KBM-7 (cell line): ENCODE data around the gene GRIN2A.
A peak's percentile ranks its signal among the peaks of the same experiment; 100 is the strongest.

Experiments used
- DNase-seq: peaks from one replicate; pipeline ENCODE4 v3.0.0-alpha.2; 2015
- in situ Hi-C: fragments of 300-500 bp; cut with MboI; formaldehyde crosslinking; loops from 2 replicates; pipeline ENCODE4 v1.14.3; 2020; ENCODE audit warnings: low sequenced_read_pairs, low pct_unique_long_range_greater_than_20kb, mixed read lengths

The GRIN2A gene

DNA sequence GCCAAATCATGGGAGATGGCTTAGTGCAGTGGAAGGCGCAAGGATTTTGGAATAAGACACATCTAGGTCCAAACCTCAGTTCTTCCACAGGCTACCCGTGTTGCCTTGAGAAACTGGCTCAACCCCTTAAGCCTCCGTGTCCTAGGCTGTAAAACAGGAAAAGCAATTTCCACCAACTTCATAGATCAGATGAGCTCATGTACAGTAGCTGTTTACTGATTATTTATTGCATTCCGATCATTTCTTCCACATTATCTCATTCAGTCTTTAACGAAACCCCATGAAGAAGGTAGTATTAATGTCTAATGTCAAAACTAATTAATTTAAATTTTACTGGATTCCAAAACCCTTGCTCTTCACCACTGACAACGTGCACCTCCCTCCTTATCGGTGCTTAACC lies 231.6 kb downstream of the GRIN2A start:
- DNase-seq: no peak
- in situ Hi-C loops: no loop called here

DNA sequence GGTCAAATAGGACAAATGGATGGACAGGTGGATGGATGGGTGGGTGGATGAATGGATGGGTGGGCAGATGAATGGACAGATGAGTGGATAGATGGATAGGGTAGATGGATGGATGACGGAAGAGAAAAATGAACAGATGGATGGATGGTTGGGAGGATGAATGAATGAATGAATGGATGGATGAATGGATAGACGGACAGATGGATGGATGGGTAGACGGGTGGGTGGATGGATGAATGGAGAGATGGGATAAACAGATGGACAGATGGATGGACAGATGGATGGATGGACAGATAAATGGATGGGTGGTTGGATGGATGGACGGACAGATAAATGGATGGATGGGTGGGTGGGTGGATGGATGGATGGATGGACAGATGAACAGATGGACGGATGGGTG lies 232.8 kb downstream of the GRIN2A start:
- in situ Hi-C loops: no loop called here
- no peak for DNase-seq

DNA sequence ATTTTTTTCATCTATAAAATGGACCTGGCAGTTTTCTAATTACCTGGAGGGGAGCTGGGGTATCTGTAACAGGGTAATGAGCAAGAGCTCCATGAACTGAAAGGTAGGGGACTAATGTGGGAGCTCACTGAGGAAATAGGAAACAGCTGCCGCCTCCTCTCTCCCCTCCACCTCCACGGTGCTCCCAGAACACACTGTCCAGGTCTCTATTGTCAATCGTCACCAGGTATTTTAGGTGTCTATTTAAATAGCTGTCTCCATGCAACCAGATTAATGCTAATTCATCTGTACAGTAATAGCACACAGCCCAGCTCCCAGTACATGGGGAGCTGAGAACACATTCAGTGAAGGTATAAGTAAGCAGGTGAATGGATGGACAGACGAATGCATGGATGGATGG lies 233.3 kb downstream of the GRIN2A start:
- in situ Hi-C loops: no loop called here

DNA sequence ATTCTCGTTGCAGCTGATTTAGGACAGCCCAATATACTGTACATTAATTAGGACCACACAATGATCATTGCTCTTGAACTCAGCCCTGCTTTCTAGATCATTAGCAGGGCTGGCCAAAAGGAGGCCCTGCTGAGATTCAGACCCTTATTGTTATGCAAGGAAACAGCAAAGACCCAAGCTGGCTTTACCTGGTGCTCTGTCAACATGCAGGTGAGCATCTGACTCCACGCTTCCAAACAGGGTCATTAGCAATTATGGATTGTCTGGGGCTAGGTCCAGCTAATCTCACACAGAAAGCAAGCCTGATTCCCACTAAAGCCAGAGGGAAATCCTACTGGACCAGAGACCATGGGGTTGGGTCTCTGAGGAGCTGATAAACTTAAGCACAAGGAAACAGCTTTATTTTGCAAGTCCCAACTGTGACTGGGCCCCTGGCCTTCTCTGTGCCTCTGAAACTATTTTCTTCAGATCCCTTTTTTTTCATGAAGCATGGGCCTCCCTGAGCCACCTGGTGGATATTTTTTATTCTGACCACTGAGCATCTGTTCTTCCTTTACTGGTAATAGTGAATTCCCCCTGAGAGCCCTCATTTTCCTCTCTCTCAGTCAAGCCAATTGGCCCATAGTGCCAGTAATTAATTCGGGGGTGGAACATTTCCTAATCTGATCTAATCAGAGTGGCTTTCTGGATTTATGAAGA lies 236.1 kb downstream of the GRIN2A start:
- no peak for DNase-seq
- in situ Hi-C loops: no loop called here

More for the DNA sequence above, 233.3 kb downstream of the GRIN2A start:
- no peak for DNase-seq

DNA sequence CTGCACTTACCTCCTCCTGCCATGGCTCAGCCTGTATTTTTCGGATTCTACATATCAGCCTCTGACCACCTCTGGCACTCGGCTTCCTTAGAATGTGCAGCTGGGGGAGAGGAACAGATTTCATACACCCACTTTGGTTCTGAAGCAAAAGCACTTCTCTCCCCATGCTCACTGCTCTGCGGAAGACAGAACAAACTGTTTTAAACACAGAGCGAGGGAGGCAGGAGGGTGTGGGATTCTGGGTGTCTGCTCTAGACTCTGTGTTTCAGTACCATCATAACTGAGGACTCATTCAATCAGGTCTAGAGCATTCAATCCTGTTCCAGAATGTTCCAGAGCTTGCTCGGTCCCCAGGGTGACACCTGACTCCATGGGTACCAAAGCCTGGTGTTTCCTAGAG lies 239.1 kb downstream of the GRIN2A start:
- in situ Hi-C loops: no loop called here
- DNase-seq: no peak

DNA sequence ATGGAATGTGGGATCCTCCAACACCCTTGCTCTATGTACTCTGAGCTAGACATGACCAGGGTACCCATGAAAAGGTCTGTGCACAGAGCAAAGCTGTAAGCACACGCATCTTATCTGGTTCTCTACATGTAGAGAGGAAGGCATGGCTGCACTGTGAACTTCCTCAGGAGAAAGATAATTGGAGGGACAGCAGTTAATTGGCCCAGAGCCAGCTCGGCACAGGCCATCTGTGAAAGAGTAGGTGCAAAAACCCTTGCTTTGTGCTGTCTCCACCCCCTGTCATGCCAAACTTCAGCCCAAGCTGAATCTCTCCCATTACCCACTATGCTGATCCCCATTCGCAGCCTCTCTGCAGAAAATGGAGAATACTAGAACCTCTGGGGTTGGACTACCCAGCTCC lies 241.0 kb downstream of the GRIN2A start:
- no peak for DNase-seq
- in situ Hi-C loops: no loop called here

DNA sequence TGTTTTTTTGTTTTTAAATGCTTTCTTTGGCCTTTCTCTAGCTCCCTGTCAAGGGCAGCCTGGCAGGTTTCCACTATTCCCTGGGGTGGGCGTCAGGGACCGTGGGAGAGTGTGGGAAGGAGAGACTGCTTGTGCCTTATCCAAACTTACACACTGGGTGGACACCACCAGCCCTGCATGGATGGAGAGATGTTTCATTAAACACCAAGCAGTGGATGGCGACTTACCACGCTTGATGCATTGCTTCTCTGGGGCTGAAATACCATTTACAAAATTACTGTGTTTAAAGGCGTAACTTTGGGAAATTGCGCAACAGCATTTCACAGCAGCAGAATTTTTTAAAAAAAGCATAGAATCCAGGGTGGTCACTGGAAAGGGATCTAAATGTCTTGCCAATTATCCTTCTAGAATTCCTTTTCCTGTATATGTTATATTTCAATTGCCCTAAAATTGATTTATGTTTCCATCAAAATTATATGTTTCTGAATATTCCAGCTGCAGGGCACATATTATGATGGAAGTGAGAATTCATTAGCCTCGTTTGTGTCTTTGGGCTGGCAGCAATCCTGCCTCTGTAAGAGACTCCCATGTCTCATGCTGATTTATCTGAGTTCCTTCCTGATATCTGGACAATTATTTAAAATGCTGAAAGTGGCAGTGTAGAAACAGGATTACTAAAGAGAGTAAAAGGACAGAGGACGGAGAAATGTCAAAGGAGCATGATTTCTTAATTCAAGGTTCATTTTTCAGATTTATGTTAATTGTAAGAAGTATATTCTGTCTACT lies 247.3 kb downstream of the GRIN2A start:
- no peak for DNase-seq
- in situ Hi-C loops: no loop called here

DNA sequence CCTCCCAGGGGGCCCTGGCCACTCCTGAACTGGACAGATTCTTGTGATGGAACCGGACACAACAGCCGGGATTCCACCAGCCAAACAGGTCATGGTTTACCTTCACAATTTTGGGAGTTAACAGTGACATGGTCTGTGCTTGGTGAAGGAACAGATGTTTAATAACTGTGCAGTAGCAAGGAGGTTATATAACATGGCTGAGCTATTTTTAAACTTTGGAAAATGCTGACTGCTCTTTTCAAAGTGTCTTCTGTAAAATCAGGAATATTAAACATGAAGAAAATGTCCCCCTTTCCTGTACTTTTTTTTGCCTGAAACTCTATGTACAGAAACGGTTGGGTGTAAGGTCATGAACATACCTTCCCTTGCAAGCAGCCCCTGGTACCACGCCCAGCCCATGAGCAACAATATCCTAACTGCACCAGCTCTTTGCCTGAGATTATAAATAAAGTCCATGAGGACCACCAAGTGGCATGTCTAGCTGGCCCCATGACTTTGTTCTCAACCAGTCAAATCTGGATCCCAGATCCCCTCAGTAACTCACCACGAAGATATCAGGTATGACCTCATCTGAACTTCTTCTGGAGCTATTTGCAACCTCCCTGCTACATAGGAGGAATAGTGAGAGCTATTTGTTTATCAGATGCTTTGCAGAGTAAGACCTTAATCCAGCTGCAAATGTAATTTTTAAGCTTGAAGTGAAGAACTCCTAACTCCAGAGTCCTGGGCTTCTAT lies 249.1 kb downstream of the GRIN2A start:
- in situ Hi-C loops: no loop called here

DNA sequence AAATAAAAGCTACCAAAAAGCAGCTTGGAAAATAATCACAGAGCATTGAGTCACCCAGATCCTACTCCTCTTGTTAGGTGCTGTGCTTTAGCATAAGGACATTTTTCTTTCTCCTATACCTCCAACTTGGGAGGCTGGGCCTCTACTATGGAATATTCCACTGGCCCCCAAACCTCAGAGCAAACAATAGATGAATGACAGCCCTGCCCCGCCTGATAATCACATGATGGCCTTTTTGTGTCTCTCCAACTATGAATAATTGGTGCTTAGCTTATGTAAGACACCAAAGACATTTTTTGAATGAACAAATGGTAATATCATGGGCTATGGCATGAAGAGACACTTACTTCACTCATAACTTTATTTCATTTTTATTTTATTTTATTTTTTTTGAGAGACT lies 250.2 kb downstream of the GRIN2A start:
- in situ Hi-C loops: no loop called here
- DNase-seq: no peak

More for the DNA sequence above, 249.1 kb downstream of the GRIN2A start:
- DNase-seq: no peak

DNA sequence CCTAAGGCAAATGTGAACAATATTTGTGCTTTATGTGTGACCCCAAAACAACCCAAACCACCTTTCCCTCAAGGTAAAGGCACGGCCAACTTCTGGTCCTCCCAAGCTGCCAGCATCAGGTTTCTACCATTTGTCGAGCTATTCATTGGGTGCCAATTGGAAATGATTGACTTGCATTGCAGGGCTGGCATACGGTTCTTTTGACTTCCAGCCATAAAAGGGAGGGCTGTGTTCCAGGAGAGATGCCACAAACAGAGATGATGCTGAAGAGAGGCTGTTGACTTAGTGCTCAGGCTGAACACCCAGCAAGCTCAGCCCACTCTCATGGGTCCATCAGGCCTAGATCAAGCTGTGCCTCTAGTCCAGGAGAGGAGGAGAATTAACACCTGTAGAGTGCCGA lies 252.4 kb downstream of the GRIN2A start:
- in situ Hi-C loops: no loop called here
- no peak for DNase-seq

DNA sequence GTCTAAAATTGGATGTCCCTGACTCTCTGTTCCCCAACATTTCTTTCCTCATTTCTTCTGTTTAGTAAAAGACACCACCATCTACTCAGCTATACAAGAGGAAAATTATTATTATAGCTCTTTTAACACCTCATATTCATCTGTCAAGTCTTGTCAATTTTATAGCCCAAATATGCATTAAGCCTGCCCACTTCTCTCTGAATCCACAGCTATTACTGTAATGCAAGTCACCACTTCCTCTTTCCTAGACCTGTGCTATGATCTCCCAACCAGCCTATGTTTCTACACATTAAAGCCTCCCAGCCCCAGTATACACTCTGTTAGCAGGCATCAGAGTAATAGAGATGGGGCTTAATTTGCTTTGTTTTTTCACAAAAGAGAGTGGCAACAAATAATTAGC lies 252.9 kb downstream of the GRIN2A start:
- peak; percentile 44 for DNase-seq
- in situ Hi-C loops: no loop called here

DNA sequence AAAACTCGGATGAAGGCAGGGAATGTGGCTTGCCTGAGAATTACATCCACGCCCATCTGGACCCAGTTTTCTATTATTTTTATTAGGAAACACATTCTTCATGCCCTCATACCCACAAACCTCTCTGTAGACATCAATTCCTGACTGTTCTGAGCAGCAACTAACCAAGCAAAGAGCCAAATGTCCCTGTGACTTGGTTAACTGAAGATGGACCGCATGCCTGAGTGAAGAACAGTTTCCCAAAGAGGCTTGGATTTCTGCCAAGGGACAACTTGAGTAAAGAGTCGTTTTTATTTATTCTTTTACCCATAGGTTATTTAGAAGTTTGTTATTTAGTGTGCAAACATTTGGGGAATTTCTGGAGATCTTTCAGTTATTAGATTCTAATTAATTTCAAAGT lies 259.8 kb downstream of the GRIN2A start:
- DNase-seq: no peak

DNA sequence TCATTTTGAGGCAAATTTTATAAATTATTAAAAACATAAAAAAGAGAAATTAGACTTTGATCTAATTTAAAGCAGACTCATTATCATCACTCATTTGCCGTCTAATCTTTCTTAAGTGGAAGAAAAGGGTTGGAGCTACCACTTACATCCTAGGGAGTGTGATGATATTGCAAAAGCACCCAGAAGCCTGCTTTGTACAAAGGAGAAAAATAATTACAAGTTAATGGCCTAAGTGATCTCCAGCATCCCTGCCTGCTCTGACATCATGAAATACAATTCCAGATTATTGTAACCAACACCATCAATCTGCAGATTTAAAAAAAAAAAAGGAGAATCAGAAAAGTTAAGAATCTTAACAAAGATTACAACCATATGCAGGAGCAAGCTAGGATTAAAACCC lies 260.2 kb downstream of the GRIN2A start:
- DNase-seq: no peak
- in situ Hi-C loops: no loop called here

More for the DNA sequence above, 259.8 kb downstream of the GRIN2A start:
- in situ Hi-C loops: no loop called here

DNA sequence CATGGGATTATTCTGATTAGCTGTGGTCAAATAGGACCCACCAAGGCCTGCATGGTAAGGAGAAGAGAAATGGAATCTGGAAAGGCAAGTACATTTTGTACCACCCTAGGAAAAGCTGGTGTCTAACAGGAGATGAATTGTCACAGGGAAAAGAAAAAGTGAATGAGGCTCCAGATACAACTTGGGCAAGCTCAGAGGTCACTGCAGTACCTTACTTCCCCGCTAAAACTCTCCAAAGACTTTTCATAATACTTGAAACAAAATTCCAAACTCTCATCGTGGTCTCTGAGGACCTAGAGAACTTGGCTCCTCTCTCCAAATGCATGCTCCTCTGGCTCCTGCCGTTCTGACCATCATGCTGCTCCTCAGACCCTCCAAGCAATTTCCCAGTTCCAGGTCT lies 262.8 kb downstream of the GRIN2A start:
- no peak for DNase-seq
- in situ Hi-C loops: no loop called here

DNA sequence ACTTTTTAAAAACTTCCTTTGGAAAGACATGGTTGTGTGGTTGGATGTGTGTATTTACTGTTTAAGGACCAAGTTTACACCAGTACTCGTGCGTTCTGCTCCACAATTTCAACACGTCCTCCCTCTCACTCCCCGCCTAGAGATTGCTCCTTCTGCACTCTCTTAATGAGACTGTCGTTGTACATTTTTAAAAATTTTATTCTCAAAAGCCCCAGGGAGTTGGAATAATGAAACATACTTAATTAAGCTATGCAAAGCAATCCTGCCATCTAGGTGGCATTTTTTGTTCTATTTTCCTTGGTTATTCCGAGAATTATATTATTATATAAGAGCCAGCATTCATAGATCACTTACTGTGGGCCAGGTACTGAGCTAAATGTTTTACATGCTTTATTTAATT lies 264.5 kb downstream of the GRIN2A start:
- in situ Hi-C loops: no loop called here
- no peak for DNase-seq

DNA sequence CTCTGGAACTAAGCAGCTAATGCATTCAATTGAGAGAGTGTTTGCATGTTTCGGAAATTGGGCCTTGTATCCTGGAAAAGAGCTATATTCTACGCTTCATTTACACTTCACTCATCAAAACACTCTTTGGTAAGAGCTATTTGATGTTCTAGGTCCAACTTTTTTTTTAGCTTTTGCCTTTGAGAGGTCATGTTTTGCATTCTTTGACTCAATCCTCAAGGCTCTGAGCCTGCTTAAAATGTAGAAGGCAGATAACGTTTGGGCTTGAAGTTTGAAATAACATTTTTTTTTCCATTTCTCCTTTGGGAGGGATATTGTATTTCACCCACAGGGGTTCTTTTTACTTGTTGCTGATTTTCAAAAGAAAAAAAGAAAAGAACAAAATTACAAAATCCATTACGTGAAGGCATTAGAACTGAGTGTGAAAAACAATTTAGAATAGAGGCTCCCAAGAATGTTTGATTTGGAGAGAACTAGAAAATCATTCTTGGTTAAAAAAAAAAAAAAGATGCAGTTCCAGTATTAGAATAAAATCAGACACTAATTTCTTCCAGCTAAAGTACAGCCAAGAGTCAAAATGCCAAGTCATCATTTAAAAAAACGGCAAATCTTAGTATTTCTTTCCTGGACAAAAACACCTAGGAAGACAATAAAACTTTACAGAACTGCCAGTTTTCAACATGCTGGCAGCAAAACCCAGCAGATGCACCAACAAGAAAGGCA lies 268.5 kb downstream of the GRIN2A start:
- in situ Hi-C loops: no loop called here
- DNase-seq: no peak

DNA sequence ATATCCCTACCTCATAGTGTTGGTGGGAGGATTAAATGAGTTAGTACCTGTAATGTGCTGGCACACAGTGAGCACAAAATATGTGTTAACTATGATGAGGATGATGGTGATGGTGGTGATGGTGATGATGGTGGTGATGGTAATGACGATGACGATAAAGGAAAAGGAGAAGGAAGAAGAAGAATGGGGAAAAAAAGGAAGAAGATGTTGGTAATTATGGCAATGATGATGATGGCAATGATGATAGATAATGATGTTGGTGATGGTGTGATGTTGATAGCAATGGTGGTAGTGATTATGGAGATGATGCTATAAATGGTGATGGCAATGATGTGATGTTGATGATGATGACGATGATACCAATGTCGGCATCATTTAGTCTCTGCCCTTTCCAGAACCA lies 270.2 kb downstream of the GRIN2A start:
- in situ Hi-C loops: no loop called here
- DNase-seq: no peak

DNA sequence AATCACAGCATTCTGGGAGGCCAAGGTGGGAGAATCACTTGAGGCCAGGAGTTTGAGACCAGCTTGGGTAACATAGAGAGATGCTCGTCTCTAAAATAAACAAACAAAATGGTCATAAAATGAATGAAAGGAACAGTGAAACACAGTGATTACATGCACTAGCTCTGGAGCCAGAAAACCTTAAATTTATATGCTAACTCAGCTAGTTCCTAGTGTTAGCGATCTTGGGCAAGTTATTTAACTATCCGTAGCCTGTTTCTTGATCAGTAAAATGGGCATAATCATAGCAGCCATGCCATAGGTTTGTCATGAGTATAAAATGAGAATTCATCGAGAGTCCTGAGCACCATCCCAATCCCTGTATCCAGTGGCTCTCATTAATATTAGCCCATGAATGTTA lies 271.0 kb downstream of the GRIN2A start:
- in situ Hi-C loops: no loop called here
- no peak for DNase-seq

DNA sequence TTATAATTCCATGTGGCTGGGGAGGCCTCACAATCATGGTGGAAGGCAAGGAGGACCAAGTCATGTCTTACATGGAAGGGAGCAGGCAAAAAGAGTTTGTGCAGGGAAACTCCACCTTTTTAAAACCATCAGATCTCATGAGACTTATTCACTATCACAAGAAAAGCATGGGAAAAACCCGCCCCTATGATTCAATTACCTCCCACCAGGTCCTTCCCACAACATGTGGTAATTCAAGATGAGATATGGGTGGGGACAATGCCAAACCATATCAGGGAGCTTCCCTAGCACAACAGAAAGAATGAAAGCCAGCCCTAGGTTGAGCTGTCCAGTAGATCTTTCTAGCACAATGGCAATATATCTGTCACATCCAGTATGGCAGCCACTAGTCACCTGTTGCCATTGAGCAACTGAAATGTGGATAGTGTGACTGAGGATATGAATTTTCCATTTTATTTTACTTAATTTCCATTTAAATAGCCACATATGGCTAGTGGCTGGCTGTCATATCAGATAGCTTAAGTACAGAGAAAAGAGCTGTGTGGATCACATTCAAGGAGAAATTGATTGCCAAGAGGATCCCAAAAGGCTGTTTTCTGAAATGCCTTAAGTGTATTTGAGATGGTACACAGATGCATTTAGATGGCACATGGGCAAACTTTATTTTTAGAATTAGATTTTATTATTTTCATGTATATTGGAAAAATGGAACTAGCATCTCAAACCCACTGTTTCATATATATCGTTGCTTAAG lies 273.0 kb downstream of the GRIN2A start:
- no peak for DNase-seq
- in situ Hi-C loops: no loop called here
